DMS 273 (cell line): ENCODE results near the gene HOXC12.

Experiments
- DNase-seq: peaks from one replicate; lab custom pipeline; 2025; ENCODE audit not compliant: unreplicated experiment; lab: John Stamatoyannopoulos, UW

HOXC12 gene

DNA sequence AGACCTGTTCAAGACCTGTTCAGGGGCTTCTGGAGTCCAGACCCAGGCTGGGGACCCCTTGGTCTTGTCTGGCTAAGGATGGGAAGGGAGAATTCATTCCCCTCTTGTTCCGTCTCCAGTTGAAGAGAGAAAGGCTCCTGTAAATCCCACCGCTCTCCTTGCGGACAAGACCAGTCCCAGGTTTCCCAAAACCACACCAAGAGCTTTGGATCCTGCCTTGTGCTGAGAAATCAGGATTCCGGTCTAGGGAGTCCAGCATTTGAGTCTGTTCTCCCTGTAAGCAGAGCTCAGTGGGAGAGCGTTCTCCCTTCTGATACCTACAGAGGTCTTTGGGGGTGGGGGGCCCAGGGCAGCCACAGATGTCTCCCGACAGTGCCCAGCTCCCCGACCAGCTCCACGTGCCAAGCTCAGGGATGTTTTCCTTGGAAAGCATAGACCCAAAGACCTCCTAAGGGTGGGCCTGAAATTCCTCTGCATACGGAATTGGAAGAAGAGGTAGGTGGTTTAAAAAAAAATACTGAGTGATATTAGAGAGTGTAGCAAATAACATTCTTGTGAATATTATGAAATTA is 14.2 kb upstream of the HOXC12 start:
- no peak for DNase-seq

DNA sequence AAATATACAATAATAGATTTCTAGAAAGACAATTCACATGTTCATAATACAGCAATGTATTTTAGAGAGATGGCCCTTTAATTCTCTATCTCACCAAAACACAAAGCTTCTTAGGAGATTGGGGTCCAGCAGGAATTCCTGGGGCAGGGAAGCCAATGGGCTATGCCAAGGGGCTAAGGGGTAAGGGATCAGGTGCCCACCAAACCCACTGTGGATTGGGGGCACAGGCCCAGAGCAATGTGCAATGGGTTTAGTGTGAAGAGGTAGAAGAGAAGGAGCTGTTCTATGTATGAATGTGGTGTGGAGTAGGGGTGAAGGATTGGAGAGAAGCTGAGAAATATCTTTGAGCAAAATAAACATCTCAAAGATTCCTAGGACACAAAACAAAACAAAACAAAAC is 13.5 kb upstream of the HOXC12 start:
- DNase-seq: no peak

DNA sequence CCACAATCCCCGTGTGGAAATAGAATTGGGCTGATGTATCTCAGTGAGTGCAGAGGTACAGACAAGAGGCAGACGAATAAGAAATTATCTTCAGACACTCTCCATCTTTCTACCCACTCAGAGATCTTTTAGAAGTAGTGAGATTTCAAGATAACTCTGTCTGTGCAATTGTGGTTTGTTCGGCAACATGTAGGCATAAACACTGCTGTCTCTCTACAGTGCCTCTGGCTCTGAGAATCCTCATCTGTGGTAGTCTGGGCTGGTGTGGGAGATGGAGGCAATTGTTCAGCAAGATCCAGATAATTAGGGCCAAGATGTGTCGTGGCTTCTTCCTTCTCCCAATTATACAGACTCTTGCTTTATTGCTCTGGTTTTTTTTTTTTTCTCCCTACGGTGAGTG is 13.0 kb upstream of the HOXC12 start:
- DNase-seq: no peak

DNA sequence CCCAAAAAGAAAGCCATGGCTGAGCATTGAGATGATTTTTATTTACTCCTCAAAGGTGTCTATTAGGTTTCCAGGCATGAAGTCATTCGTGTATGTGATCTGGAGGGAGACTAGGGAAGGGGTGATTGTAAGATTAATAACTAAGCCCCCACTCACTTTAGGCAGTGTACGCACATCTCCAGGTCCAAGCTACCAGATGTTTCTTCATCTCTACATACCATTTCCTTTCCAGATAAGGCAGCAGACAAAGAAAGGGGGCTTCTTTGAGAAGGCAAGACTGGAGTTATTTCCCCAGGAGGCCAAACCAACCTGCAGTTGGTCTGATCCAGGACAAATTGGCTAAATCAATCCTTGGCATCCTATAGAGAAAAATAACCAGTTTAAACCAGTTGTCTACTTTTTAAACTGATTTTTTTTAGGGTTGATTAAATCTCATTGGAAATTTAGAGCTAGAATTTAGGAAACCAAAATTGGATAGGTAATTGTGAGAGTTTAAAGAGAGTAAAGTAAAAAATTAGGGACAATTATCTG is 12.2 kb upstream of the HOXC12 start:
- DNase-seq: no peak

DNA sequence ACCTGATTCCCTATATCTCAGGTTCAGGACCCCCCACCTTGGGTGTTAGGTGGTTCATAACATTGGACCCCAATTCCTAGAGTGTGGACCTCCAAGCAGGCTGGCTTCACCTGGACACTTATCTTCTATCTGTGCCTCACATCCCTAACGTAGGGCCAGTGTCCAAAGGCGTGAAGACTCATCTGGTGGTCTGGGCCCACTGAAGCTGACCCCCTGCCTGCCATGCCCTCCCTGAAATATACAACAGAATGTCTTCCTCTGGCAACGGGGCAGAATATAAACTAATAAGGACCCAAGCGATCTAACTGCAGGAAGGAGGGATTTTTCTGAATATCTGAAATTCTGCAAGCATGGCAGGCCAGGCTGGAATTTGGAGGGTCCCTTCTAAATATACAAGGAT is 10.5 kb upstream of the HOXC12 start:
- DNase-seq: no peak

DNA sequence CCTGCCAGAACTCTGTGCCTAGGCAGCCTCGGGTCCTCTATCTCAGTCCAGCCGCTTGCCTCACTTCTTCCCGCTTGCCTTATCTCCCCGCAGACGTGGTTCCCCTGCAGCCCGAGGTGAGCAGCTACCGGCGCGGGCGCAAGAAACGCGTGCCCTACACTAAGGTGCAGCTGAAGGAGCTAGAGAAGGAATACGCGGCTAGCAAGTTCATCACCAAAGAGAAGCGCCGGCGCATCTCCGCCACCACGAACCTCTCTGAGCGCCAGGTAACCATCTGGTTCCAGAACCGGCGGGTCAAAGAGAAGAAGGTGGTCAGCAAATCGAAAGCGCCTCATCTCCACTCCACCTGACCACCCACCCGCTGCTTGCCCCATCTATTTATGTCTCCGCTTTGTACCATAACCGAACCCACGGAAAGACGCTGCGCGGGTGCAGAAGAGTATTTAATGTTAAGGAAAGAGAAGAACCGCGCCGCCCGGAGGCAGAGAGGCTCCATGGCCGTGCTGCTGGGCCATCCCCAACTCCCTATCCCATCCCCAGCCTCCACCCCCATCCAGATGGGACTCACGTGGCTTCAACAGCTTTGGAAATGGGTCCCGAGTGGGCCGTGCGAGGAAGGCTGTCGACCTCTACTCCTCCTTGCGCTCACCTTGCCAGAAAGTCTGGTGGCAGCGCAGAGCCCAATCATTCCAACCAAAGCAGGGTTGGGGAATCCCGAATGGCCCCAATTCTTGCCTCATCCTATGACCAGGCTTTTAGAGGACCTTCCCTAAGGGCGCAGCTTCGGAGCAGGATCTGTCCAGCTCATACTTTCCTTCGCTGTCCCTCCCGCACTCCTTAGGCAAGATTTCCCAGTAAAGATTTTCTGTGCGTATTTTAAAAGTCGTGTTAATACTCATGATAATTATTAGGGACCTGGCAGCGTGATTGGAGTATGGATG is 9.5 kb upstream of the HOXC12 start:
- DNase-seq: peak; percentile 18

DNA sequence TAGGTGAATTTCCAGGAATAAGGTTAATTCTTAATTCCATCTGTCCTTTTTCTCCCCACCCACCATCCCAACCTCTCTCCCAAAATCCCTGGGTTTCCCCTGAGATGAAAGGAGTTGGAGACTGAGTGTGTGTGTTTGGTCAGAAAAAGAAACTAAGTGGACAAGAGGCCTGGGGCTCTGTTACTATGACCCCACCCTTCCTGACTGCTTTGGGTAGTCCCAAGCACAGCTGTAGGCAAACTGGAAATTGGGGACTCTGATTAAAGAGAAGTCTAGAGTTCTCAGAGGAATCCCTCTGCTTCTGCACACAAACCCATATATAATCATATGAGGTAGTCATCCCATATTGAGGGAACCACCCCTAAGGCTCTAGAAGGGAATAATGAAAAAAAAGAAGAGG is 7.0 kb upstream of the HOXC12 start:
- no peak for DNase-seq

DNA sequence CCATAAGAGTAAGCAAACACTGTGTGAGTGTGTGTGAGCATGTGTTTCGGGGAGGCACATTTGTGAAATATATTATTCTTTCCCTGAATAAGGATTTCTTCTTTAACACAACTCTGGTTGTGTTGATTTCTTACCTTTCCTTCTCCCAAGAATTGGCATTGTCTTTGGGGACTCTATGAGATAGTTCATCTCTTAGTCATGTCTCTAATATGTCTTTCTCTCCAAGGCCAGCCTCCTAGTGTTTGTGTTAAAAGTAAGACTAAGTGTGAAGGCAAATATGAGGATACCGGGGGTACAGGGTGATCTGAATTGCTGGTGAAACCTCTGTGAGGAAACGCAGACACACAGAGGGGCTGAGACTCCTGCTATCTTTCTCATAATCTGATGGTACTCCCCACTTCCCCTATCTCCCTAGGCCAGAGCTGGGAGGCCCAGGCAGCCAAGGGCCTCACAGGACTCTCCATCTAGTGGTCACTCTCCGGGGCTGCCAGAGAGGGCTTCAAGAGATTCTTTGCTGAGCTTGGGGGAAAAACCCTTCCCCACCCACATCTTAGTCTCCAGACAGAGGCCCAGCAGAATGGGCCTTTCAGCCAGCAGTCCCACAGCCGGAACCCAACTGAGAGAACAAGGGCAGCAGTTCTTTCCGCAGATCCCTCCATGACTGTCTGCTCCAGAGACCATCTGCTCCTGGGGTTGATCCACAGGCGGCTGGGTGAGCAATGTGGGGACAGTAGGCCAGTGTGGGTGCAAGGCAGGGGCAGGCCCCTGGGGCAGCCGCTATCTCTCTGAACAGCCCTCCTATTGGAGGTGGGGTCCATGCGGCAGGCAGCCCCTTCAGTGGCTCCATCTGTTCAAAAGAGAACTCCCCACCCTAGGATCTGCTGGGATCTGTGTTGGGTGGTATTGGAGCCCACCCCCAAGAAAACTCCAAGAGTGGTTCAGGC is 5.8 kb upstream of the HOXC12 start:
- no peak for DNase-seq

DNA sequence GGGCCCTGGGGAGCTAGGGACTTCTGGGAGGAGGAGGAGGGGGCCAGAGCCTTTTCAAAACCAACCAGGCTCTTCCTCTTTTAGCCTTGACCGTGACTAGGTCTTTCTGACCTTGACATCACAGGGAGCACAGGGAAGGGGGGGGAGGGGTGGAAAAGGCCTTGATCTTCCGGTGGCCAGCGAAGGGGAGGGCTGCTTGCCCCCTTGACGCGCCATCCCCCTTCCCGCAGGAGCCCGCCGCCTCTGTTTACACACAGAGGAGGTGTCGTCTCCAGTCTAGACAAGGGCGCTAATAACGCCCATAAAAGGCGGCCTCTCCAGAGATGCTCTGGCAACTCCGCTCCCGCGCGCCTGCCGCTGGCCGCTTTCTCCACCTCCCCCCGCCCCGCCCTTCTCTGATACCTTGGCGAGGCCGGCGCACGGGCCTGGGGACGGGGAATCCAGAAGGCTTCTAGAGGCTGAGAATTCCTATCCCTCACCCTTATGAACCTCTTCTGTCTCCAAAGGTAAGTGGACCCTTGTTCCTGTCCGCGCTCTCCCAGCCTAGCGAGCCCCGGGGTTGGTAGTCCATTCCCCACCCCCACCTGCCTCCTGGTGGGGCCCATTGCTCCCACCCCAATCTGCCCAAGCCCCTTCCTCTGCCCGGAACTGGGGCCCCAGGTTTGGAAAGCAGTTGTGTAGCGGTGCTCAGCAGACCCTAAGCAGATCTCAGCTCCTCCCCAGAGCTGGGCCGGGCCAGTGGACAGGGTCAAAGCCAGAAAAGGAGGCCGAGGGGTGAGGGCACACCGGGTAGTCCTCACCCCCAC is 4.9 kb upstream of the HOXC12 start:
- peak; percentile 44 for DNase-seq

DNA sequence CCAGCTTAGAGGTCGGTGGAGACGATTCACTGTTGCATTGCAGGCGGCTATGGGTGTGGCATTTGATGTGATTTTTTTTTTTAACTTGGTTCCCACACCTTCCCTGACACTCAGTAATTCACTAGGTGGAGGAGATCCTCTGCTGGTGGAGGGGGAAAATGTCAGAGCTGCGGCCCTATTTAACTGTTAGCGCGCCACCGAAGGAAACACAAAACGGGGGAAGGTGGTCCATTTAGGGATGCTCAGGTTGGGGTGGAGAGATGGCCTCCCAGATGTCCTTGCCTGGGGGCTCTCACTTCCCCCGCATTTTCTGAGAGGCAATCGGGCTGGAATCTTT is 4.3 kb upstream of the HOXC12 start:
- no peak for DNase-seq

DNA sequence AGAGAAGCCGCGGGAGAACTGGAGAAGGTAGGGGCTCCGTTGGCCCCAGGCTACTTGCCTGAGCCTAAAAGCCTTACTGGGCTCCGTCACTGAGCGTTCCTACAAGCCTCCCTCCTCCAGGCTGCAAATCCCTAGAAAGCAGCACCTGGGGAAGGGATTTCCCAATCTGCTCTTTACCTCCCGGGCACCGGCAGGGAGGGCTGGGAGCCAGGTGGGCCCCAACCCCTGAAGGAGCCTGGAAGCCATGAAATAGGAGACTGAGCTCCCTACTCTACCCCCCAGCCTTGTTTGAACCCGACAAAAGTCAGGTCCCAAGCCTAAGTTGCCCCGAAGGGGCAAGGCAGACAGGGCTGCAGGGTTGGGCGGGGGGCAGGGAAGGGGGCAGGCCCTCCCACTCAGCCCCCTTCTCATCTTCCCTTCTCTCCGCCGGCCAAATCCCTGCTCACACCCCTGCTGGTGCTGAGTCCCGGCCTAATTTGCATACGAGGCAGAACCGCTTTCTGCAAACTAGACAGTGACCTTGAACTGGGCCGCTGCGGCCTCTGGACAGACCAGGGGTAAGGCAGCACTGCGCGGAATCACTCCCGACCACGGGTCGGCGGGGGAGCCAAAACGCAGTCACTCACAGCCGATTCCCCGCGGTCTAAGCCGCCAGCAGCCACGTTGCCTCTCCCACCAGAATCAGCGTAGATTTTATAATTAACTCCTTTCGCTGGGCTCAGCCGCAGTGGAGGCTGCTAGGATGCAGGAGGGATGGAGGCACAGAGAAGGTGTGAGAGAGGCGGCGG is 3.7 kb upstream of the HOXC12 start:
- peak; percentile 17 for DNase-seq

DNA sequence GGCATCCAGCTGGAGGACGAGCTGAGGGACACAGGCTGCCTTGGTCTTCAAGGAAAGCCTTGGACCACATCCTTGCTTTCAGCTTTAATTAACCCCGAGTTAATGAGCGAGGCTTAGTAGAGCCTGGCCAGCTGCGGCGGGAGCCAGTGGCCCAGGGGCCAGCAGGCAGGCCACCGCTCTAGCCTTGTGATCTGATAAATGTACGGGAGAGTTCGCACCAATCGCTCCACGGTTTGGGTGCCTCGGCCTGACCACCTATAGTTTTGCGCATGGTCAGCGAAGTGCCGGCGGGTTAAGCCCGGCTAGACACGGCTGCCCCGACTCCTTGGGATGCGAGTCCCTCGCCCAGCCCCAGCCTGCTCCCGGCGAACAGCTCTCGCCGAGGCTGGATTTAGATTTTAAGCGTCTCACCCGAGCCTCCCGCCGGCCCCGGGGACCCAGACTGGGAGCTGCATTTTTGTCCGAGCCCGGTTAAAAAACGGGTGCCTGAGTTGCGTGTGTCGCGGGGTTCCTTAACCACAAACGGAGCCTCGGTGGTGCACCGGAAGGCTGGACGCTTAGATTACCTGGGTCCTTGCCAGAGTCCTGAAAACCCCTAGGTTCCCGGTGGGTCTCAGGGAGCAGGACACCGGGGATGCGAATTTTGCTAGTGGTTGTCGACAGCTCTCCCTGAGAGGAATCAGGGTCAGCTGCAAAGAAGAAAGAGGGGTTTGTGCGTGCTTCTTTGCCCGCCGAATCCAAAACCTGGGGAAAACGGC is 2.9 kb upstream of the HOXC12 start:
- no peak for DNase-seq

DNA sequence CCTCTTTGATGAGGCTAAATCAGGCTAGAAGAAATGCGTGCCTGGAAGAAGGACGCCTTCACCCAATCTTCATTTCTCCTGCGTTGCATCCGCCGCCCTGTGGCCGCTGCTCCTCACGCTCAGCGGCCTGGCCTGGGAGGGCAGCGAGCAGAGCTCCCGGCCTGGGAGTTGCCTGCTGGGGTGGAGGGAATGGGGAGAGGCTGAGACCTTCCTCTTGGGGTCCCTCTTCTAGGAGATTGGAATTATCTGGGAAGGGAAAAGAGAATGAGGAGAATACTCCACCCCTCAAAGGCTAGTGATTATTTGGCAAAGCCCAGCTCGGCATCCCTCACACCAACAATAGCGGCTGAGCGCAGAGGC is 2.4 kb upstream of the HOXC12 start:
- no peak for DNase-seq

DNA sequence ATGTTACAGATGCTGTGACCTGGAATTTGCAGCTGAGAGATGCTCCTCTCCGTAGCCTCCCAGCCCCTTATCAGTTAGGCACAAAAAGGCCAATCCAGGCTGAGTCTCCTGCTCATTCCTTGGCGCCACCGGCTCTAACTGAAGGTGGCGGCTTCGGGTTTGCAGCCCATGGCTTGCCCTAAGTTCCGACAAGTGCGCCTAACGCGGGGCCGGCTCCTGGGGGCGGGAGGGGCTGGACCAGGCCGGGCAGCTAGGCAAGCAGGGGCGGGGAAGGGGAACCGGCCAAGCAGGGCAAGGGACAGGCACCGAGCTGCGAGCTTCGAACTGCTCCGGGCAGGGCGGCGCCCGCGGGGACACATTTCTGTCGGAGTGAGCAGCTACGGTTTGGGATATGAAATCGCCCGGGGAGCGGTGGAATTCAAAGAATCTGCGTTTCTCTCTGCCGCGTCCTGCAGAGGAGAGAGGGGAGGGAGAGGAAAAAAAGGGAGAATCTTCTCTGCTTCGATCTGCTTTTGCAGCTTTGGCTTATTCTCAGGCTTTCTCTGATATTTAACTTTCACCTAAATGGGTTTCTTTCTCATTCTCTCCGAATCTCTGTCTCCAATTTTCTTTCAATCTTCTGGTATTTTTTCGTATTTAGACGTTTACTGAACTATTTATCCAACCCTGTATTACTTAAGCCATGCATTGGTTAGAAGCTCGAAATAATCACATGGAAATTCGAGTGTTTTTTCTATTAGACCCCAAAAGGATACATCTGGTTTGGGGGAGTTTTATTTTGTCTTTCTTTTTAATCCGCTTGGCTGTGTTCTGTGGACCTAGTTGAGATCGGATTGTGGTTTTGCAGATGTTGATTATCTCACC is 1.6 kb upstream of the HOXC12 start:
- peak; percentile 26 for DNase-seq

DNA sequence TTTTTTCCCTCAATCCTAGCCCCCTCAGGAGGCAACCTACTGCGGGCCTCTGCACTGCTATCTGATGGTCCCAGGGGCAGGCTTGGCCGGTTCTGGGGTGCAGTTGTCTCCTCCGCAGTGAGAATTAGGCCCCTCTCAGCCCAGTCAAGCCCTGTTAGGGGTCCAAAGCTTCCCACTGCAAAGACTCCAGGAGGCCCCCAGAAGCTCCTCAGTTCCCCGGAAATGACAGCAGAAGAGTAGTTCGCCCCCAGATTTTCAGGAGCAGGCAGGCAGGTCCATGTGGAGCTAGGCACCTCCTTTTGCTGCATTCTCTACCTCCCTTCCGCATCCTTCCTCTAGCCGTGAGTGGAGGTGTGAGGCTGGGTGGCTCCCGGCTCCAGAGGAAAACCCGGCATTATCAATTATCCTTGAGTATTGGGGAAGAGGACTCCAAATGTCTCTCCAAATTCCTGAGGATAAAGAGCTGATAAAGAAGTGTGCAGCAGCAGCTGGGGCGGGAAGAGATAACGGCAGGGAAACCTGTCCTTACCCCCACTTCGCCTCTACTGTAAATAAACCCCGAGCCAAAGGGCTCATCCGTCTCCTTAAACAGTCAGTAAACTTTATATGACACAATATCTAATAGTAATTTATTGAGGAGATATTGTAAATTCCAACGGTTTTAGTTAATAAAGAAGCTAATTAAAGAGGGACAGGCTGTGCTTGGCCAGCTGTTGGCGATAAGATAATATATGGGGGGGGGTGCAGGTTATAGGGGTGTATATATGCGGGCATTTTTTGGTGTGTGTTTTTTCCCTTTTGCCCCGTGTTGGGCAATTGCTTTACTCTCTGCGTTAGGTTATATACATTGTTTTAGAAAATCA is 641 bp upstream of the HOXC12 start:
- no peak for DNase-seq

DNA sequence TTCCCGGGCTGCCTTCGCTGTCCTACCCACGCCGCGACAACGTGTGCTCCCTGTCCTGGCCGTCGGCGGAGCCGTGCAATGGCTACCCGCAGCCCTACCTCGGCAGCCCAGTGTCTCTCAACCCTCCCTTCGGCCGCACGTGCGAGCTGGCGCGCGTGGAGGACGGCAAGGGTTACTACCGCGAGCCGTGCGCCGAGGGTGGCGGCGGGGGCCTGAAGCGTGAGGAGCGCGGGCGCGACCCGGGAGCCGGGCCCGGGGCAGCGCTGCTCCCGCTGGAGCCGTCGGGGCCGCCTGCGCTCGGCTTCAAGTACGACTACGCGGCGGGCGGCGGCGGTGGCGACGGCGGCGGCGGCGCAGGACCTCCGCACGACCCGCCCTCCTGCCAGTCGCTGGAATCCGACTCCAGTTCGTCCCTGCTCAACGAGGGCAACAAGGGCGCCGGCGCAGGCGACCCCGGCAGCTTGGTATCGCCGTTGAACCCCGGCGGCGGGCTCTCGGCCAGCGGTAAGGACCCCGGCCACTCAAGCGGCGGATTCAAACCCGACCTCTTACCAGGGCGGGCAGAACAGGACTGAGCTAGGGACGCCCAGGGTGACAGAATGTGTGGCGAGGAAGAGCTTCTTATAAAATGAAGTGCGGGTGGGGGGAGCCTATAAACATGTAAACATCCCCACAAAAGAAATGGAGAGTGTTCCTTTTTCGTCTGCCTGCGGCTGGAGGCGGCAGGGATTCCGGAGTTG is 503 bp downstream of the HOXC12 start:
- DNase-seq: no peak
